Caco-2 (cell line): ENCODE measurements around the gene PRPF19. TPM values are rescaled to one million over a fixed set of nuclear protein-coding genes. Genes with fewer than 3 reads are reported as not detected.

ENCODE experiments used
- BruUV-seq: library from RNA; stranded (reverse); fragments of 400-500 nt; replicated peaks from 2 replicates; lab custom pipeline; 2021; lab: Mats Ljungman, UMichigan
- CTCF ChIA-PET: fragments of 300-600 bp; sonication (Branson Sonifier 250); formaldehyde crosslinking; loops from one replicate; lab custom pipeline; 2022; ENCODE audit warnings: antibody characterized with exemption; lab: Charles Lee
- POLR2A ChIA-PET: fragments of 300-600 bp; sonication (Branson Sonifier 250); formaldehyde crosslinking; loops from one replicate; lab custom pipeline; 2022; ENCODE audit warnings: antibody characterized with exemption; lab: Charles Lee
- DNase-seq, 2 experiments: peaks; one replicate each; pipeline versions ENCODE4 v3.0.0 to v3.0.0-alpha.2; 2020 to 2022
- H3K27me3 ChIP-seq: replicated peaks from 2 replicates; pipeline ENCODE4 v1.6.0; 2011; ENCODE audit warnings: low read length; ENCODE audit not compliant: control insufficient read depth, insufficient read depth
- H3K36me3 ChIP-seq: 2 replicates; pipeline ENCODE4 v1.5.1; 2011; ENCODE audit warnings: low read length; ENCODE audit not compliant: control insufficient read depth, insufficient read depth
- H3K4me1 ChIP-seq: fragments of 250-450 bp; sonication (Bioruptor Pico); 2 replicates; pipeline ENCODE4 v1.5.1; 2020; ENCODE audit warnings: mild to moderate bottlenecking
- H3K4me3 ChIP-seq: 2 replicates; pipeline ENCODE4 v1.5.1; 2011; ENCODE audit warnings: low read depth, mild to moderate bottlenecking, control low read depth, low read length
- H3K9me3 ChIP-seq: fragments of 250-450 bp; sonication (Bioruptor Pico); 2 replicates; pipeline ENCODE4 v1.5.1; 2020; ENCODE audit warnings: mild to moderate bottlenecking, moderate library complexity
- H3K27ac Mint-ChIP-seq: one replicate; pipeline ENCODE4 v1.8.0; 2022; ENCODE audit warnings: mixed read lengths; ENCODE audit not compliant: unreplicated experiment
- H3K27me3 Mint-ChIP-seq: one replicate; pipeline ENCODE4 v1.8.0; 2022; ENCODE audit warnings: mixed read lengths; ENCODE audit not compliant: insufficient read depth, unreplicated experiment
- H3K36me3 Mint-ChIP-seq: one replicate; pipeline ENCODE4 v1.8.0; 2022; ENCODE audit warnings: mild to moderate bottlenecking, mixed read lengths; ENCODE audit not compliant: insufficient read depth, unreplicated experiment
- H3K4me1 Mint-ChIP-seq: one replicate; pipeline ENCODE4 v1.8.0; 2022; ENCODE audit warnings: low read depth, mixed read lengths; ENCODE audit not compliant: unreplicated experiment
- H3K4me3 Mint-ChIP-seq: one replicate; pipeline ENCODE4 v1.8.0; 2022; ENCODE audit warnings: mild to moderate bottlenecking, moderate library complexity, mixed read lengths; ENCODE audit not compliant: unreplicated experiment
- H3K9me3 Mint-ChIP-seq: one replicate; pipeline ENCODE4 v1.8.0; 2022; ENCODE audit warnings: mixed read lengths; ENCODE audit not compliant: unreplicated experiment
- intact Hi-C: fragments of 100-400 bp; cut with micrococcal nuclease; formaldehyde crosslinking; loops from one replicate; pipeline ENCODE4 v1.10.0; 2022; ENCODE audit not compliant: unreplicated experiment
- total RNA-seq: library from RNA; stranded (reverse); gene quantifications from 2 replicates; pipeline ENCODE4 v1.2.3, GENCODE V29; 2022
- TF ChIP-seq, protein P1 (sequence below), 2 experiments: fragments of 200-600 bp in 1 of 2; IDR thresholded peaks; 1 replicate in 1 of 2; 2 replicates in 1 of 2; pipeline versions ENCODE4 v1.5.1 to v1.8.0; 2011 to 2022; ENCODE audit warnings: antibody characterized with exemption in 1 of 2, control low read depth in 1 of 2, inconsistent platforms in 1 of 2, low read depth in 1 of 2, low read length in 1 of 2, mild to moderate bottlenecking in 1 of 2, moderate library complexity in 1 of 2; ENCODE audit not compliant: insufficient read depth in 1 of 2, severe bottlenecking in 1 of 2, unreplicated experiment in 1 of 2

The PRPF19 gene
- total RNA-seq, 1 experiment from 2014 or later, result 183 TPM

DNA sequence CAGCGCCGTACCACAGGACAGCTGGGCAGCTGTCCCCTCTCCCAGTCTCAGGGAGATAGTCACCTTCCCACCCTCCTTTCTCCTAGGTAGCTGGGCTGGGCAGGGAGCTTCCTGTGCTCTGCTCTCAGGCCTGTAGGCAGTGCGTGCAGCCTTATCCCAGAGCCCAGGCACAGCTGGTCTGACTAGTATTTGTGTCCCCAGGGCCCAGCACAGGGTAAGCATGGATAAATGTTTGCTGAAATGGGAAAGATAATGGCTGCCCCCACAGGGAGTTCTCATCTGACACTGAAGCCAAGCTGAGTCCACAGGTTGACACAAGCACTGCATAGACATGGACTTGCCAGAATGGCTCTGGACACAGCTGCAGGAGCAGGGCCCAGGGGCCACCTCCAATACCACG lies 35.8 kb upstream of the PRPF19 start:
- no peaks in the 10 kb centered on the region; the same call in none of the 2 replicates for H3K4me1 ChIP-seq
- H3K27me3 ChIP-seq, result no peaks in the 10 kb centered on the region
- Mint-ChIP-seq H3K27ac (no peak overlapping the region), H3K4me3 (no peak overlapping the region), H3K9me3 (no peaks in the 10 kb centered on the region), H3K4me1 (peaks cover 13% of the 10 kb centered on the region), H3K27me3 (no peaks in the 10 kb centered on the region), H3K36me3 (peaks cover 9% of the 10 kb centered on the region)
- BruUV-seq, result no TSS peak
- intact Hi-C loops, result no loop called here
- no peak overlapping the region for H3K4me3 ChIP-seq
- H3K9me3 ChIP-seq, result no peaks in the 10 kb centered on the region
- POLR2A ChIA-PET, result no interaction called here
- TF ChIP-seq, protein P1, sequence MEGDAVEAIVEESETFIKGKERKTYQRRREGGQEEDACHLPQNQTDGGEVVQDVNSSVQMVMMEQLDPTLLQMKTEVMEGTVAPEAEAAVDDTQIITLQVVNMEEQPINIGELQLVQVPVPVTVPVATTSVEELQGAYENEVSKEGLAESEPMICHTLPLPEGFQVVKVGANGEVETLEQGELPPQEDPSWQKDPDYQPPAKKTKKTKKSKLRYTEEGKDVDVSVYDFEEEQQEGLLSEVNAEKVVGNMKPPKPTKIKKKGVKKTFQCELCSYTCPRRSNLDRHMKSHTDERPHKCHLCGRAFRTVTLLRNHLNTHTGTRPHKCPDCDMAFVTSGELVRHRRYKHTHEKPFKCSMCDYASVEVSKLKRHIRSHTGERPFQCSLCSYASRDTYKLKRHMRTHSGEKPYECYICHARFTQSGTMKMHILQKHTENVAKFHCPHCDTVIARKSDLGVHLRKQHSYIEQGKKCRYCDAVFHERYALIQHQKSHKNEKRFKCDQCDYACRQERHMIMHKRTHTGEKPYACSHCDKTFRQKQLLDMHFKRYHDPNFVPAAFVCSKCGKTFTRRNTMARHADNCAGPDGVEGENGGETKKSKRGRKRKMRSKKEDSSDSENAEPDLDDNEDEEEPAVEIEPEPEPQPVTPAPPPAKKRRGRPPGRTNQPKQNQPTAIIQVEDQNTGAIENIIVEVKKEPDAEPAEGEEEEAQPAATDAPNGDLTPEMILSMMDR (IDR thresholded peaks at IDR 0.05; ENCODE audit: insufficient read depth in 1 of 2, low read depth in 1 of 2, low read length in 1 of 2, severe bottlenecking in 1 of 2, unreplicated experiment in 1 of 2), result no peak
- CTCF ChIA-PET, result no interaction called here
- no peaks in the 10 kb centered on the region for H3K36me3 ChIP-seq
- DNase-seq, result no peak

DNA sequence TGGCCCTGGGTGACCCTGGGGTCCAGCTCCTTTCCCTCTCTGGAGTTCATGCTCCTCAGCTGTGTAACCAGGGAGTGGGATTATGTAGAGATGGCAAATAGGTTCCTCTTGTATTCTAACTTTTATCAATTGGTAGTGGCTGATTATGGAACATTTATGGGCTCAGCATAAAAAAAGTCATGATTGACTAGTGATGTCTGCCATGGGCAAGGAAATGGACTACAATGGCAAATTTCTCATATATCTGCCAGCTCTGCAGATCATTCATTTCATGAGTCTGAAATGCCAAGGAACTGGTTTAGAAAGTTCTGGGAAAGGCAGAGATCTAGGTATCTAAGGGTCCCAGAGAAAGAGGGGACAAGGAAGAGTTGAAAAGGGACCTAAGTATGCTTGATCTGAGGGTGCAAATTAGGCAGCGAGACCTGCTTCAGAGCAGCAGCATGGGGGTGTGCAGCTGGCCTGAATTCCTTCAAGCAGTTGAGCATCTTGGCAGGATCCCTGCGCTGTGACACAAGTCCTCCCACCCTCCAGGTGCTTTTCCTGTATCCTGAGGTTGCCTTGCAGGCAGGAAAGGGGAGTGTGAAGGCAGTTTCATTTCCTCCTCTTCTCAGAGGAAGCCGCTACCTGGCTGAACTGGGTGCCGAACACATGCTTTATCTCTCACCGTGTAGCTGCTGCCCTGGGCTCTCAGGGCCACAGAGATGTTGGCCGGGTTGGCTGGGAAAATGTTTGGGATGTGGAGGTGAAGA lies 35.2 kb upstream of the PRPF19 start:
- no peak overlapping the region for H3K4me3 Mint-ChIP-seq
- Histone ChIP-seq H3K4me3 (no peak overlapping the region), H3K36me3 (no peaks in the 10 kb centered on the region), H3K4me1 (no peaks in the 10 kb centered on the region; the same call in none of the 2 replicates), H3K9me3 (no peaks in the 10 kb centered on the region), H3K27me3 (no peaks in the 10 kb centered on the region)
- TF ChIP-seq, protein P1 (IDR thresholded peaks at IDR 0.05; ENCODE audit: insufficient read depth in 1 of 2, low read depth in 1 of 2, low read length in 1 of 2, severe bottlenecking in 1 of 2, unreplicated experiment in 1 of 2), result no peak
- POLR2A ChIA-PET, result no interaction called here
- CTCF ChIA-PET, result interaction anchor here (0.7 kb wide), 1 partner anchor 925 kb away, joined by 4 read pairs; no protein-coding TSS in a partner anchor
- no peak for DNase-seq
- no TSS peak for BruUV-seq
- intact Hi-C loops, result loop anchor here (2.0 kb wide), 1 partner anchor 35 kb away; the partner anchor contains the start of gene PRPF19
- H3K4me1 Mint-ChIP-seq, result peaks cover 13% of the 10 kb centered on the region
- no peaks in the 10 kb centered on the region for H3K27me3 Mint-ChIP-seq
- peaks cover 9% of the 10 kb centered on the region for H3K36me3 Mint-ChIP-seq
- no peak overlapping the region for H3K27ac Mint-ChIP-seq
- no peaks in the 10 kb centered on the region for H3K9me3 Mint-ChIP-seq

DNA sequence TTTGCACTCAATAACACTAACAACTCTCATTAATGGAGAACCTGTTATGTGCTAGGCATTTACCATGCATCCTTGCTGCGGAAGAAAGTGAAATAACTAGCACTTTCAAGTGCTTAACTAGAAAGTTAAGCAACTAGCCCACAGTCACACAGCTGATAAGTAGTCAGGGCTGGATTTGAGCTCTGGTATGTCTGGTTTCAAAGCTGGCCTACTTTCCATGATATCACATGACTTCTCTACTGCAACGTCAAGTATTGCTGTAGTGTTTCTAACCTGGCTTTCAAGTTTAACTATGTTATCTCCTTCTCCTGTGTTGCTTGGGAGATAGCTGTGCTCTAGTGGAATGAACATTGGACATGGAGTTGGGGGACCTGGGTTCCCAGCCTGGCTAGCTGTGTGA lies 33.5 kb upstream of the PRPF19 start:
- Mint-ChIP-seq H3K27me3 (no peaks in the 10 kb centered on the region), H3K9me3 (no peaks in the 10 kb centered on the region), H3K4me3 (no peak overlapping the region), H3K27ac (no peak overlapping the region), H3K36me3 (peaks cover 15% of the 10 kb centered on the region), H3K4me1 (peaks cover 13% of the 10 kb centered on the region)
- TF ChIP-seq, protein P1 (IDR thresholded peaks at IDR 0.05; ENCODE audit: insufficient read depth in 1 of 2, low read depth in 1 of 2, low read length in 1 of 2, severe bottlenecking in 1 of 2, unreplicated experiment in 1 of 2), result no peak
- Histone ChIP-seq H3K36me3 (no peaks in the 10 kb centered on the region), H3K4me3 (no peak overlapping the region), H3K27me3 (no peaks in the 10 kb centered on the region), H3K4me1 (no peaks in the 10 kb centered on the region; the same call in none of the 2 replicates), H3K9me3 (no peaks in the 10 kb centered on the region)
- no TSS peak for BruUV-seq
- POLR2A ChIA-PET, result no interaction called here
- intact Hi-C loops, result loop anchor here (2.0 kb wide), 1 partner anchor 33 kb away; the partner anchor contains the start of gene PRPF19
- DNase-seq, result peak in 1 of 2 experiments; percentile 53
- CTCF ChIA-PET, result interaction anchor here (0.8 to 1.0 kb wide), 2 partner anchors 25 to 355 kb away, joined by 3 to 5 read pairs; partner anchors contain the start of gene VWCE
